ENCODE measurements around the gene PRKCE.

Gene PRKCE

GRCh38 chr2:46032161-46032813, 380.8 kb downstream of the PRKCE start:
- DNase-seq: no peak

GRCh38 chr2:46032996-46033395, 381.5 kb downstream of the PRKCE start:
- no peak for DNase-seq

GRCh38 chr2:46034535-46034934, 383.1 kb downstream of the PRKCE start:
- no peak for DNase-seq

- no peak for DNase-seq
Measured at GRCh38 chr2:46036929-46037328, 385.5 kb downstream of the PRKCE start.

- DNase-seq: no peak
Measured at GRCh38 chr2:46039543-46040303, 388.2 kb downstream of the PRKCE start.

GRCh38 chr2:46040563-46041155, 389.2 kb downstream of the PRKCE start:
- no peak for DNase-seq

GRCh38 chr2:46041434-46041833, 390.0 kb downstream of the PRKCE start:
- DNase-seq: no peak

- DNase-seq: no peak
Measured at GRCh38 chr2:46042207-46042637, 390.7 kb downstream of the PRKCE start.

- no peak for DNase-seq
Measured at GRCh38 chr2:46042711-46043110, 391.2 kb downstream of the PRKCE start.

GRCh38 chr2:46045888-46046287, 394.4 kb downstream of the PRKCE start:
- no peak for DNase-seq

- DNase-seq: no peak
Measured at GRCh38 chr2:46047290-46047689, 395.8 kb downstream of the PRKCE start.

- no peak for DNase-seq
Measured at GRCh38 chr2:46048693-46049092, 397.2 kb downstream of the PRKCE start.

- no peak for DNase-seq
Measured at GRCh38 chr2:46050027-46050426, 398.6 kb downstream of the PRKCE start.

GRCh38 chr2:46050489-46050888, 399.0 kb downstream of the PRKCE start:
- no peak for DNase-seq

GRCh38 chr2:46051085-46051484, 399.6 kb downstream of the PRKCE start:
- no peak for DNase-seq

GRCh38 chr2:46053564-46053963, 402.1 kb downstream of the PRKCE start:
- DNase-seq: peak in 1 of 2 donors; percentile 43

- DNase-seq: no peak
Measured at GRCh38 chr2:46056541-46056940, 405.1 kb downstream of the PRKCE start.

- DNase-seq: no peak
Measured at GRCh38 chr2:46058140-46058539, 406.7 kb downstream of the PRKCE start.

- peak; percentile 21 to 60 for DNase-seq
Measured at GRCh38 chr2:46062637-46063412, 411.4 kb downstream of the PRKCE start.

- no peak for DNase-seq
Measured at GRCh38 chr2:46064396-46064795, 412.9 kb downstream of the PRKCE start.

GRCh38 chr2:46065152-46065551, 413.7 kb downstream of the PRKCE start:
- no peak for DNase-seq

GRCh38 chr2:46066116-46066515, 414.6 kb downstream of the PRKCE start:
- no peak for DNase-seq

- no peak for DNase-seq
Measured at GRCh38 chr2:46066601-46067000, 415.1 kb downstream of the PRKCE start.
